ENCODE measurements around the gene FAM110D. TPM values are rescaled to one million over a fixed set of nuclear protein-coding genes. Genes with fewer than 3 reads are reported as not detected.

The FAM110D gene
- total RNA-seq, 1 experiment from 2014 or later, result not detected

- TF ChIP-seq CTCF (IDR thresholded peaks at IDR 0.05; ENCODE audit: unreplicated experiment), result no peak
- Mint-ChIP-seq H3K36me3 (ENCODE audit: insufficient read depth, unreplicated experiment) (peaks cover 29% of the 10 kb centered on the region), H3K27me3 (ENCODE audit: unreplicated experiment) (peaks cover 13% of the 10 kb centered on the region), H3K27ac (ENCODE audit: unreplicated experiment) (no peak overlapping the region), H3K4me3 (ENCODE audit: low read depth, unreplicated experiment) (no peak overlapping the region), H3K4me1 (ENCODE audit: low read depth, unreplicated experiment) (no peaks in the 10 kb centered on the region), H3K9me3 (ENCODE audit: low read depth, unreplicated experiment) (no peaks in the 10 kb centered on the region)
- CTCF ChIA-PET, result no interaction called here
- intact Hi-C loops (cut with micrococcal nuclease; ENCODE audit: unreplicated experiment), result no loop called here
- no peak for DNase-seq
- no TSS peak for BruUV-seq (replicated peaks)
Observed at GRCh38 chr1:26166719-26167281, 7.9 kb downstream of the FAM110D start.

- no peak for TF ChIP-seq CTCF (IDR thresholded peaks at IDR 0.05; ENCODE audit: unreplicated experiment)
- intact Hi-C loops (cut with micrococcal nuclease; ENCODE audit: unreplicated experiment), result no loop called here
- Mint-ChIP-seq H3K27ac (ENCODE audit: unreplicated experiment) (peak within 1 kb of the TSS; percentile 52), H3K9me3 (ENCODE audit: low read depth, unreplicated experiment) (no peaks in the 10 kb centered on the region), H3K27me3 (ENCODE audit: unreplicated experiment) (peaks cover 13% of the 10 kb centered on the region), H3K4me1 (ENCODE audit: low read depth, unreplicated experiment) (no peaks in the 10 kb centered on the region), H3K36me3 (ENCODE audit: insufficient read depth, unreplicated experiment) (peaks cover 25% of the 10 kb centered on the region), H3K4me3 (ENCODE audit: low read depth, unreplicated experiment) (peak within 1 kb of the TSS; percentile 81)
- CTCF ChIA-PET, result no interaction called here
- no TSS peak for BruUV-seq (replicated peaks)
- no peak for DNase-seq
Observed at GRCh38 chr1:26168410-26169197, 9.7 kb downstream of the FAM110D start, which contains the start of gene C1orf232. Gene C1orf232 (minus strand): TSS chr1:26168963. CDS start chr1:26168499, 464 bp downstream.

GRCh38 chr1:26169198-26169554 is 10.3 kb downstream of the FAM110D start:
- CTCF ChIA-PET, result interaction anchor here (0.9 to 1.3 kb wide), 5 partner anchors 56 to 133 kb away, joined by 3 to 20 read pairs (median 6); partner anchors contain the start of gene CEP85
- Mint-ChIP-seq H3K36me3 (ENCODE audit: insufficient read depth, unreplicated experiment) (peaks cover 24% of the 10 kb centered on the region), H3K9me3 (ENCODE audit: low read depth, unreplicated experiment) (no peaks in the 10 kb centered on the region), H3K27me3 (ENCODE audit: unreplicated experiment) (peaks cover 12% of the 10 kb centered on the region), H3K4me1 (ENCODE audit: low read depth, unreplicated experiment) (no peaks in the 10 kb centered on the region), H3K27ac (ENCODE audit: unreplicated experiment) (no peak overlapping the region), H3K4me3 (ENCODE audit: low read depth, unreplicated experiment) (peak overlapping the region; percentile 81)
- no TSS peak for BruUV-seq (replicated peaks)
- intact Hi-C loops (cut with micrococcal nuclease; ENCODE audit: unreplicated experiment), result no loop called here
- TF ChIP-seq CTCF (IDR thresholded peaks at IDR 0.05; ENCODE audit: unreplicated experiment), result no peak
- no peak for DNase-seq

GRCh38 chr1:26169669-26170471 is 11.0 kb downstream of the FAM110D start, which contains the start of gene ZNF593:
Gene ZNF593 (plus strand): TSS chr1:26169908. CDS start chr1:26169984, 76 bp downstream.
- Mint-ChIP-seq H3K9me3 (ENCODE audit: low read depth, unreplicated experiment) (no peaks in the 10 kb centered on the region), H3K4me3 (ENCODE audit: low read depth, unreplicated experiment) (peak within 1 kb of the TSS; percentile 81), H3K4me1 (ENCODE audit: low read depth, unreplicated experiment) (no peaks in the 10 kb centered on the region), H3K36me3 (ENCODE audit: insufficient read depth, unreplicated experiment) (peaks cover 18% of the 10 kb centered on the region), H3K27me3 (ENCODE audit: unreplicated experiment) (peaks cover 6% of the 10 kb centered on the region), H3K27ac (ENCODE audit: unreplicated experiment) (peak within 1 kb of the TSS; percentile 52)
- BruUV-seq (replicated peaks), result TSS peak; percentile 93
- peak; percentile 70 for TF ChIP-seq CTCF (IDR thresholded peaks at IDR 0.05; ENCODE audit: unreplicated experiment)
- intact Hi-C loops (cut with micrococcal nuclease; ENCODE audit: unreplicated experiment), result loop anchor here (10.0 kb wide), 1 partner anchor 55 kb away; no protein-coding TSS in a partner anchor
- CTCF ChIA-PET, result interaction anchor here (0.6 to 1.3 kb wide), 8 partner anchors 8 to 134 kb away, joined by 3 to 20 read pairs (median 4); partner anchors contain the start of gene CEP85
- DNase-seq, result peak; percentile 88
